ENCODE measurements around the gene PAPOLB.
A peak's percentile ranks its signal among the peaks of the same experiment; 100 is the strongest.

The PAPOLB gene

DNA sequence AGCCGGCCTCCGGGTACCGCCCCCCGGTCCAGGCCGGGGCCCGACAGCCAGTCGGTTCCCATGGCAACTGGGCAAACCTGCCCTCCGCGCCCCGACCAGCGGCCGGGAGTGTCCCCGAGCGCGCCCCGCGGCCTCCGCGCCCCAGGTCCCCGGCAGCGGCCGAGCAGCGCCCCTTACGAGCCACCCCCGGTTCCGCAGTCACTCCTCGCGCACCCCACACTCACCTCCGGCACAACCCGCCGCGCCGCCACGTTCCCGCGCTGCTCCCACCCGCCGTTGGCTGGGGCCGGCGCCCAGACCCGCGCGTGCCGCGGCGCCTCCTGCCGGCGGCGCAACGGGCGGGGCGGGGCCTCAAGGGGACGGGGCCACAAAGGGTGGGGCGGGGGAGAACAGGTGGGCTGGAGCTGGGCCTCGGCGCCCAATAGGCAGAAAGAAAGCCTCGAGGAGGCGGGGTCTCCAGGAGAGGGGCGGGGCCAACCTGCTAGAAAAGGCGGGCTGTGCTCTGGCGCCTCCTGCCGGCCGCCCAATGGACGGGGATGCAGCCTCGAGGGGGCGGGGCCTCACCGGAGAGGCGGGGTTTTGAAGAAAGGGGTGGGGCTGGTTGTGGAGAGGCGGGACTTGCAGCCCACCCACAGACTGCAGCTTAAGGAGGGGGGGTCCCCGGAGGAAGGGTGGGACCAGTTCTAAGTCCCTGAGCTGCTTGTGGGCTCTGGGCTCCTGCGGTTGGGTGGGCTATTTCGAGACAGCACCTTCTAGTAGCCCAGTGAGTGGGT is 21.7 kb upstream of the PAPOLB start, which contains the start of gene RADIL:
Gene RADIL, minus strand, starts transcription at position 345 of the 773 bp plus-strand sequence. CDS start 5,577 bp downstream, outside the sequence.
- TF ChIP-seq, protein P1, sequence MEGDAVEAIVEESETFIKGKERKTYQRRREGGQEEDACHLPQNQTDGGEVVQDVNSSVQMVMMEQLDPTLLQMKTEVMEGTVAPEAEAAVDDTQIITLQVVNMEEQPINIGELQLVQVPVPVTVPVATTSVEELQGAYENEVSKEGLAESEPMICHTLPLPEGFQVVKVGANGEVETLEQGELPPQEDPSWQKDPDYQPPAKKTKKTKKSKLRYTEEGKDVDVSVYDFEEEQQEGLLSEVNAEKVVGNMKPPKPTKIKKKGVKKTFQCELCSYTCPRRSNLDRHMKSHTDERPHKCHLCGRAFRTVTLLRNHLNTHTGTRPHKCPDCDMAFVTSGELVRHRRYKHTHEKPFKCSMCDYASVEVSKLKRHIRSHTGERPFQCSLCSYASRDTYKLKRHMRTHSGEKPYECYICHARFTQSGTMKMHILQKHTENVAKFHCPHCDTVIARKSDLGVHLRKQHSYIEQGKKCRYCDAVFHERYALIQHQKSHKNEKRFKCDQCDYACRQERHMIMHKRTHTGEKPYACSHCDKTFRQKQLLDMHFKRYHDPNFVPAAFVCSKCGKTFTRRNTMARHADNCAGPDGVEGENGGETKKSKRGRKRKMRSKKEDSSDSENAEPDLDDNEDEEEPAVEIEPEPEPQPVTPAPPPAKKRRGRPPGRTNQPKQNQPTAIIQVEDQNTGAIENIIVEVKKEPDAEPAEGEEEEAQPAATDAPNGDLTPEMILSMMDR (conservative IDR thresholded peaks at IDR 0.05) = peak; percentile 61
- TF ChIP-seq ZFX (IDR thresholded peaks at IDR 0.05) = no peak
- H3K27ac ChIP-seq = no peak within 1 kb of the TSS

DNA sequence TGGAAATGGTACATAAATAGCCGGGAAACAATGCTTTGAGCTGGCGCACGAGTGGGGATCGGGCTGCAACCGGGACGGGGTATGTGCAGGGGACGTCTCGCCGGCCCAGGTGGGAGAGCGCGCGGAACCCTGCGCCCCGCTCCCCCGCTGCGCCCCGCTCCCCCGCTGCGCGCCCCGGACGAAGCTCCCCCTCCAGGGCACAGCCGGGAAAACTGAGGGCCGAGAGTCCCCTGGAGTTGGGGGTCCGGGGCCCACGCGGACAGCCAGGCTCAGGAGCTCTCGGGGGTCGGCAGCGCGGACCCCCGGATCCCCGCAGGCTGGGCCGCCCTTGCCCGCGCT is 21.2 kb upstream of the PAPOLB start:
- no peak overlapping the region for H3K27ac ChIP-seq
- TF ChIP-seq, protein P1 (conservative IDR thresholded peaks at IDR 0.05) = no peak
- no peak for TF ChIP-seq ZFX (IDR thresholded peaks at IDR 0.05)

GRCh38 chr7:4882169-4883032 is 20.6 kb upstream of the PAPOLB start:
- TF ChIP-seq, protein P1 (conservative IDR thresholded peaks at IDR 0.05) = no peak
- no peak for TF ChIP-seq ZFX (IDR thresholded peaks at IDR 0.05)
- no peak overlapping the region for H3K27ac ChIP-seq

DNA sequence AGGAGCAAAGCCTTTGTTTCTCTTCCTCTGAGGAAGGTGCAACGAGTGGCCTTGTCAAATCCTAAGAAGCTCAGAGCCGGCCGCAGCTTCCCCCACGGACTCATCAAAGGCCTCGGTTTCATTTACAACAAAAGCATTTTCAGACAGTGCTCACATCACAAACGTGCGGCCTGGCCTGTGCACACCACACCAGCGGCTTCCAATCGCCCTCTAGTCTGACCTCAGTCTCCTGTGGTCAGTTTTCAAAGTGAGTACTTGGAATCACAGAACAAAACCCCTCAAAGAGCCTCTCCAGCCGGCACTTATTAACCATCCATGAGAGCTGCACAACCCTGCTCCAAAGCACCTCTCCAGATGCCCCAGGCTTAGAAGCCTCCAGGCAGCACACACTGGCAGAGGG is 18.4 kb upstream of the PAPOLB start:
- no peak overlapping the region for H3K27ac ChIP-seq
- TF ChIP-seq, protein P1 (conservative IDR thresholded peaks at IDR 0.05) = no peak
- no peak for TF ChIP-seq ZFX (IDR thresholded peaks at IDR 0.05)

- H3K27ac ChIP-seq = no peak overlapping the region
- TF ChIP-seq, protein P1 (conservative IDR thresholded peaks at IDR 0.05) = no peak
- no peak for TF ChIP-seq ZFX (IDR thresholded peaks at IDR 0.05)
These were observed 17.7 kb upstream of the PAPOLB start for GRCh38 chr7:4879396-4880081.

DNA sequence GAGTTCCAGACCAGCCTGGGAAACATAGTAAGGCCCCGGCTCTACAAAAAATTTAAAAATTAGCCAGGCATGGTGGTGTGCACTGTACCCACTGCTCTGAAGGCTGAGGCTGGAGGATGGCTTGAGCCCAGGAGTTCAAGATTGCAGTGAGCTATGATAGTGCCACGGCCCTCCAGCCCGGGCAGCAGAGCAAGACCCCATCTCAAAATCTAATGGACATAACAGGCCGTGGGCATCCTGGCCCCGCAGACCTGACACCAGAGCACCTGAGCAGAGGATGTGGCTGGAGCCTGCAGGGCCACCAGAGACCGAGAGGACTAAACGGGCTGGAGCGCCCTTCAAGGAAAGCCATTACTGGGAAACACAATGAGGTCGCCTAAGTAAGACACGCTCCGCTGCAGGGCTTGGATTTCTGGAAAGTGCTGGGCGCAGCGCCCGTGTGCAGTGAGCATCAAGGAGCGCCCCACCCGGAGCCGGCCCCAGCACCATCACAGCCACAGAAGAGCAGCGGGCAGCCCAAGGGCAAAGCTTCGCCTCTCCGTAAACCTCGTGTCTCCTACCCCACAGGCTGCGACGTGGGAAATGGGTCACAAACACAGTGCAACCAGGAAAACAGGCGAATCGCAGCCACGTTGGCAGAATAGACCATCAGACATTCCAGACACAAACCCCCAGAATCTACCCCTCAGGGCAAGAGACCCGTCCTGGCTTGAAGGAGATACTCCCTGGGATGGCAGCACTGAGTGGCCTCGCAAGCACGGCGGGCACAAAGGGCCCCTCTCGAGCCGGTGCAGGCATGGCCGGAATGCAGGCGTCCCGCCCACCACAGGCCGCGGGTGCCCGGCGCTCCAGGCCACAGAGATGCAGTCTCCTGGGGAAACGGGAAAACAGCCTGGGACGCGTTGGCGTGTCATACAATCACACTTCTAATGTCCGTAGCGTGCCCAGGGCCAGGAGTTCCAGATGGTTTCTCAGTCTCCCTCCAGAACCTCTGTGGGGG is 16.8 kb upstream of the PAPOLB start:
- no peak for TF ChIP-seq ZFX (IDR thresholded peaks at IDR 0.05)
- TF ChIP-seq, protein P1 (conservative IDR thresholded peaks at IDR 0.05) = no peak

More for the DNA sequence above, 16.8 kb upstream of the PAPOLB start:
- no peak overlapping the region for H3K27ac ChIP-seq

All from C4-2B (cell line).